GM18499 (cell line): ENCODE data around the gene ZNF544.

Experiments used
- ATAC-seq: cut with Tn5 transposase; IDR thresholded peaks from one replicate; pipeline ENCODE4 v1.9.1; 2021; ENCODE audit warnings: moderate number of reproducible peaks; ENCODE audit not compliant: insufficient read depth, unreplicated experiment

Gene ZNF544

DNA sequence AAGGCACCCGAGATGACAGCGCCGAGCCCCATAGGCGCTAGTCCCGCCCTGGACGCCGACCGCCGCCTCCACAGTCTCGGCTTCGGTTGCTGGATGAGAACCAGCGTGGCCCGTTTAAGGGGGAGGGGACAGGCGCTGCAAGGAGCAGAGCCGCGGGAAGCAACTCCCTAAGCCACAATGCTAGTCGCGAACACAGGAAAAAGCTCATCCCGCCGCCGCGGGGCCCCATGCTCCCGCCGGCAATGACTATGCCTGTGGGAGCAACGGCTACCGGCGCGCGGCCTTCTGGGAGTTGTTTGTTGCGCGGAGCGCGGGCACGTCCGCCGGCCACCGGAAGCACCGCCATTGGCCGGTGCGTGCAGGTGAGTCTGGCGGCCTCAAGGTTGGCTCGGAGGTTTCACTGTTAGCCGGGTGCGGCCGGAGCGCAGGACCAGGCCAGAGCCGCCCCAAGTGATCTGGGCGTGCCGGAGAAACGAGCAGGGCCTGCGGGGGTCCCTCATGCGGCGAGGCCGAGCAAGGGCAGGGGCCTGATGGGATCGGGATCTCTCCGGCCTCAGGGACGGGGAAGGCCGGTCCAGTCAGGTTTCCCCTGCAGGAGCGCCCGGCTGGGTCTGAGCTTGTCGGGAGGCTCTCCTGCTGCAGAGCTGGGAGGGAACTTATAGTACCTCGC lies at the start of gene ZNF544:
Gene ZNF544, plus strand, starts transcription at position 330 of the 670 bp plus-strand sequence. CDS start 15,110 bp downstream, outside the sequence.
- ATAC-seq = no peak

GRCh38 chr19:58181902-58182576 lies 46.7 kb upstream of the ZNF544 start:
- ATAC-seq = no peak

DNA sequence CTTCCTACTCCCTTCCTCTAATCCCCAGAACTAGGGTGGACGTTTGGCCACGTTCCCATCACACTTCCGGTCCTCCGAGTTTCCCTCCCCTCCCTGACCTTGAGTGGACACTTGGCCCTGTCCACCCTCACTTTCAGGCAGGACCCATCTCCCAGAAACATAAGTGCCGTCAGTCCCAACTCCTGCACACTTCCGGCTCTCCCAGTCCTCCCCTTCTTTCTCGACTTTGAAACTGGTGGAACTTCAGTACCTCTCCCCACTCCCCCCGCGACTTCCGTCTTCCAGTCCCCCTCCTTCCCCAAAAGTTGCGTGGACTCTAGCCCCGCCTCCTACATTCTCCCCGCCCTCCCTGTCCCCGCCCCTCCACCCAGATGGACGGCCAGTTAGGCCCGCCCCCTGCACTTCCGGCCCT lies 46.1 kb upstream of the ZNF544 start:
- ATAC-seq = no peak

DNA sequence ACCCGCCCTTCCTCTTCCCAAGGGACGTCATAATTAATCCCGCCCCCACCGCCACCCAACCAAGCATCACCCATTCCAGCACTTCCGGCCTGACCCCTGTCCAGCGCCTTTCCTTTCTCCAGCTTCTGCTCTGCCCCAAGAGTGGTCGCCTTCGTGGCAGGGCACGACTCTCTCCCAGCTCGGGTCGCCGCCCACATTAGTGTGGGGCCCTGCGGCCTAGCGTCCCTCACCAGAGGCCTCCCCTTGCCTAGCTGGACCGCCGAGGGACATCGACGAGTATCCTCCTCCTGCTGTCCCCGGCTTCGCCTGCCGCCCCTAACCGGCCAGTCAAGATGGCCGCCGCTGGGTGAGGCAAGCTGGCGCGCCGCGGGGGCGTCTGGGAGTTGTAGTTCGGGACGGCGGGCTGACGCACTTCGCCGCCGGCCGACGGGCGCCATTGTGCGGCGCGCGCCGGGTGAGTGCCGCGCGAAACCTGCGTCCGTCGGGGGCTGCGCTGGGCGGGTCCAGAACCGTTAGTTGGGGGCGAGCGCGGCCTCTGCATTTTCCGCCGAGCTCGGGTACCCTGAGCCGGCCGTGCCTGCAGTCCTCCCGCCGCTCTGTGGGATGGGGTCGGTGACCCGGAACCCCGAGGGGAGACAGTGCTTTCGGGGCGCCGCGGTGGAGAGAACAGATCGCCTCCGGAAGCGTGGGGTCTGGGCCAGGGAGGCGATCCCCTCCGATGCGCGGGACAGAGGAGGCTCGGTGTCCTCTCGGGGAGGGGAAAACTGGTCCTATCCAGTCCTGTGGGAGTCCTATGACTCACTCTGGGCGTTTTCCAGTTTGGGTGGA lies 45.5 kb upstream of the ZNF544 start, which contains the start of gene ZNF274:
Gene ZNF274, plus strand, starts transcription at position 73 of the 828 bp plus-strand sequence. CDS start 905 bp downstream, outside the sequence.
- ATAC-seq = no peak

- ATAC-seq = no peak
These were observed 44.9 kb upstream of the ZNF544 start for GRCh38 chr19:58183817-58184215.

DNA sequence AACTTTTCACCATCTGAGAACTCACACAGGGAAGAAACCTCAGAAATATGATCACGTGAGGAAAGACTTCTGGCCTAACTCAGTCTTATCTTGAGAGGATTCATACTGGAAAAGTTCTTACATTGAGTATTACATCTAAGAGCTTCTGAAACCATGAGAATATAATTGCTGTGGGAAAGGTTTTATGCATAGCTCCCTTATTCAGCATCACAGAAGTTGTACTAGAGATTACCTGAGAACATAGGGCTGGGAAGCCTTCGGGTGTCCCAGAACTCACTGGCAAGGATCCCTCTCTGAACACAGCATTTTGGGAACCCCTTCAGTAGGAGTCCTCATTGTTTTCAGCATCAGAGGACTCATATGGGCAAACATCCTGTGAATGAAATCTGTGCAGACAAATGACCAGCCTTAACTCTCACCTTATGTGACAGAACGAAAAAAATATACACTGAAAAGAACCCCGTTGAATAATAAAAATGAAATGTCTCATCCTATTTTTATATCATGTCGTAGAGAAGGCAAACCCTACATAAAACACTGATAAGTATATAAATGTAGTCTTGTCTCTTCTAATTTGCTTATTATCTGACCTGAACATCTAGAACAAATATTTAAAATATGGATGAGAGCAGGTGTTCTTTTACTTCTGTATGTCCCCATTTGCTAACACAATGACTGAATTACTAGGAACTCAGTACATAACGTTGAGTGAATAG lies 31.7 kb upstream of the ZNF544 start:
- ATAC-seq = no peak

GRCh38 chr19:58203814-58204475 lies 24.8 kb upstream of the ZNF544 start:
- ATAC-seq = no peak

DNA sequence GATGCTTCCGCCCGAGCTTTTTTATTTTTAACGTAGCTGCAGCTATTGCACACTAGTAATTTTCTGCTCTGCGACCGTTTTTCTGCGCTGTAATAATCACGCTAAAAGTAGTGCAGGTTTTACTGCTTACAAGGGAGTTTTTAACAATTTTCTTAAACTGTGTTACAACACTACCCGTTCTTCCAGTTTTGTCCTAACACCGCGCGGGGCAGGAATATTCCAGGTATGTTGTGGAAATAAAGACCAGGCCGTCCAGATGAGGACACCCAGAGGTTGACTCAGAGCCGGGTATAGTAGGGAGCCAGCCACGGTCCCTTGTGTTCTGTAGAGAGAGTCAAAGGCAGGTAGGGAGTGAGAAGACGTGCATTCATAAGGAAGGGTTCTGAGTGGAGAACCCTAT lies 24.1 kb upstream of the ZNF544 start:
- no peak for ATAC-seq

- ATAC-seq = no peak
These were observed 19.1 kb upstream of the ZNF544 start for GRCh38 chr19:58209577-58209976.

DNA sequence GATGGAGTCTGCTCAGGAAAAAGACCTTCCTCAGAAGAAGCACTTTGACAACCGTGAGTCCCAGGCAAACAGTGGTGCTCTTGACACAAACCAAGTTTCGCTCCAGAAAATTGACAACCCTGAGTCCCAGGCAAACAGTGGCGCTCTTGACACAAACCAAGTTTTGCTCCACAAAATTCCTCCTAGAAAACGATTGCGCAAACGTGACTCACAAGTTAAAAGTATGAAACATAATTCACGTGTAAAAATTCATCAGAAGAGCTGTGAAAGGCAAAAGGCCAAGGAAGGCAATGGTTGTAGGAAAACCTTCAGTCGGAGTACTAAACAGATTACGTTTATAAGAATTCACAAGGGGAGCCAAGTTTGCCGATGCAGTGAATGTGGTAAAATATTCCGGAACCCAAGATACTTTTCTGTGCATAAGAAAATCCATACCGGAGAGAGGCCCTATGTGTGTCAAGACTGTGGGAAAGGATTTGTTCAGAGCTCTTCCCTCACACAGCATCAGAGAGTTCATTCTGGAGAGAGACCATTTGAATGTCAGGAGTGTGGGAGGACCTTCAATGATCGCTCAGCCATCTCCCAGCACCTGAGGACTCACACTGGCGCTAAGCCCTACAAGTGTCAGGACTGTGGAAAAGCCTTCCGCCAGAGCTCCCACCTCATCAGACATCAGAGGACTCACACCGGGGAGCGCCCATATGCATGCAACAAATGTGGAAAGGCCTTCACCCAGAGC lies 16.2 kb upstream of the ZNF544 start:
- no peak for ATAC-seq

DNA sequence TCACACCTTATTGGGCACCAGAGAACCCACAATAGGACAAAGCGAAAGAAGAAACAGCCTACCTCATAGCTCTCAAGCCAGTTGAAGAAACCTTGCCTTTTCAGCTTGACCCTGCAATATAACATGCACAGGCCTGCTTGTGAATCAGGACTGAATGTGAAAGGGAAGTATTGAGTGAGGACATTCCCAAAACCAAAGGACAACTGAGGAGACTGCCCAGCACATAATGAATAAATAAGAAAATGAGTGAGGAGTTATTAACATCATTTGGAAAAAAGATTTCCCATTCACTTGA lies 15.7 kb upstream of the ZNF544 start:
- no peak for ATAC-seq

- ATAC-seq = no peak
These were observed 11.6 kb upstream of the ZNF544 start for GRCh38 chr19:58217069-58217481.

DNA sequence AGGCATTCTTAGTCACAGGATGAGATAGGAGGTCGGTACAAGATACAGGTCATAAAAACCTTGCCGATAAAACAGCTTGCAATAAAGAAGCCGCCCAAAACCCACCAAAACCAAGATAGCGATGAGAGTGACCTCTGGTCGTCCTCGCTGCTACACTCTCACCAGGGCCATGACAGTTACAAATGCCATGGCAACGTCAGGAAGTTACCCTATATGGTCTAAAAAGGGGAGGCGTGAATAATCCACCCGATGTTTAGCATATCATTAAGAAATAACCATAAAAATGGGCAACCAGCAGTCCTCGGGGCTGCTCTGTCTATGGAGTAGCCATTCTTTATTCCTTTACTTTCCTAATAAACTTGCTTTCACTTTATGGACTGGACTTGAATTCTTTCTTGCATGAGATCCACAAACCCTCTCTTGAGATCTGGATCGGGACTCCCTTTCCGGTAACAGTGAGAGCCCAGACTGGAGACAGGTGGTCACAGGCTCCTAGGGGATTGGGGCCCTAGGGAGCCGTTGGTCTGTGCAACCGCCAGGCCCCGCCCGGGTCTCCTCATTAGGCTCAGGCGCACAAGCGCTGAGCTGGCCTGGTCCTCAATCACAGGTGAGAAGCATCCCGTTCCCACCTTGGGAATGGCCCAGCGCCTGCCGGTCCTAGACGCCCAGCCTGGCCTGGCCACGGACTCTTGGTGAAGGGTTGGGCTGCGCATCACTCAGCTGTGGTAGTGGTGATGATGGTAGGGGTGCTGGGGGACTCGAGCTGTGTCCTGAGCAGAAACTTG lies 10.9 kb upstream of the ZNF544 start:
- ATAC-seq = no peak

DNA sequence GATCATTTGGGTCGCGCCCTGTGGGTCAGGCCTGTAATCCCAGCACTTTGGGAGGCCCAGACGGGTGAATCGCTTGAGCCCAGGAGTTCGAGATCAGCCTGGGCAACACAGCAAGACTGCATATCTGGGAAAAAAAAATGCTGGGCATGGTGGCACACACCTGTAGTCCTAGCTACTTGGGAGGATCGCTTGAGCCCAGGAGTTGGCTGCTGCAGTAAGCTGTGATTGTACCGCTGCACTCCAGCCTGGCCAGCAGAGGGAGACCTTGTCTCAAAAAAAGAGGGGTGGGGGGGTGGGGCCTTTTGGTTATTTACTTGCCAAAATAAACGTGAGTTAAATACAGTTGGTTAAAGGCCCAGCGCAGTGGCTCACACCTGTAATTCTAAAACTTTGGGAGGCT lies 9.8 kb upstream of the ZNF544 start:
- no peak for ATAC-seq

DNA sequence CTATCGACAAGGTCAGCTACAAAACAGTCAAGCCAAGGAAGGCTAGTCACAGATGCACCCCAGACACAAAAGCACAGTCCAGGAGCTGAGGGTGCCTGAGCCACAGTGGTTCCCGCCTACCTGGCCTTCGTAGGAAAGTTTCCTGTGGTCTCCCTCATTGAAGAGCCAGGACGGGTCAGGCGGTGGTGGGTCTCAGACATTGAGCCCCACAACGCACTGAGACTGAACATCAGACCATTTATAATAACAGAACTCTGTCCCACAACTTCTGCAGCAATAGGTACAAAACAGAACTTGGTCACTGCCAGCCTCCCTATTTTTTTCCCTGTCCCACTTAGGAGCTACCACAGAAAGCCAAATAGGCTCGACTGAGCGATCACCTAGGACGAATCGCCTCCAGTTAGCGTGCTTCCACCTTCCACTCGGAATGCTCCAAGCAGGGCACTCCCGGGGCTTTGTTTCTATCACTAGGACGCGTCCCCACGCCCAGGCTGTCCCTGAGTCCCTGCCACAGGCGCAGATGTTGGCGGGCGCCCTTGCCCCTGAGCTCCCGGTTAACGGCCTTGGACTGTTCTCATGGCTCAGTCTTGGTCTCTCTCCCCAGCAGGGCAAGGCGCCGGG lies 640 bp upstream of the ZNF544 start:
- no peak for ATAC-seq

DNA sequence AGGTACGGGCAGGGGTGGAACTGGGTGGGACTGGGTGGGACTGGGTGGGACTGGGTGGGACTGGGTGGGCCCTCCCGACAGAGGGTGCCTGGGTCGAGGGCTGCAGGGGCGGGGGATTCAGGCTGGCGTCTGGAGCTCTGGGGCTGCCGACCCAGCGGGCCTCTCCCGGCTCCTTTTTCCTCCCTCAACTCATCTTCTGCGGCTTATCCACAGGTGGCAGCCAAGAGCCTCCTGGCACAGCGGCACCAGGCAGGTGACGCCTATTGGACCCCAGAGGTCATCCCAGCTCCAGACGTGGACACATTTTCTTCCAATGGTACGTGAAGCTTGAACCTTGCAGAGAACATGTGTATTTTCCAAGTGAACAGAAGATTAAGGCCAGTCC lies 533 bp downstream of the ZNF544 start:
- no peak for ATAC-seq

GRCh38 chr19:58237324-58237723 lies 8.6 kb downstream of the ZNF544 start:
- no peak for ATAC-seq

DNA sequence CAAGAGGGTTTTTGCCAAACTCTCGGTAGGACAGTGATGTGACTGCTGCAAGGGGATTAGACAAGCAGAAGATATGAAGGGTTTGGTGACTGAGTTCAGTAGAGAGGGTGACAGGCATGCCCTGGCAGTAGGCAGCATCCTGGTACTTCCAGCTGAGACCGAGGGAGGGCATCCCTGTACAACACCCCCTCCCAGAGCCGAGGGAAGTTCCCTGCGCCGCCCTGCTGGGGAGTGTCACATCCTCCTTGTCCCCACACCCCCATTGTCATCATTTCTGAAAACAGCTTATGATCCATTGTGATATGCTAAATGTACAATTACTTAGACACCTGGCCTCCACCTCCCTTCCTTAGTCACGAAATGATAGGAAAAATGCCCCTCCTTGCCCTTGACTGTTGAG lies 14.6 kb downstream of the ZNF544 start:
- ATAC-seq = no peak
